NCI-H1417 treated with DMSO at 0.1 percent for 48 hours (cell line): Measurements from ENCODE around the gene NTNG1.
"Not testable (repeated sequence)": the region's sequence is repeated elsewhere in the genome, so short reads cannot be mapped to it uniquely, and the experiment has no call there.

Source experiments
- DNase-seq: peaks from one replicate; lab custom pipeline; 2025; lab: John Stamatoyannopoulos, UW

Gene NTNG1

DNA sequence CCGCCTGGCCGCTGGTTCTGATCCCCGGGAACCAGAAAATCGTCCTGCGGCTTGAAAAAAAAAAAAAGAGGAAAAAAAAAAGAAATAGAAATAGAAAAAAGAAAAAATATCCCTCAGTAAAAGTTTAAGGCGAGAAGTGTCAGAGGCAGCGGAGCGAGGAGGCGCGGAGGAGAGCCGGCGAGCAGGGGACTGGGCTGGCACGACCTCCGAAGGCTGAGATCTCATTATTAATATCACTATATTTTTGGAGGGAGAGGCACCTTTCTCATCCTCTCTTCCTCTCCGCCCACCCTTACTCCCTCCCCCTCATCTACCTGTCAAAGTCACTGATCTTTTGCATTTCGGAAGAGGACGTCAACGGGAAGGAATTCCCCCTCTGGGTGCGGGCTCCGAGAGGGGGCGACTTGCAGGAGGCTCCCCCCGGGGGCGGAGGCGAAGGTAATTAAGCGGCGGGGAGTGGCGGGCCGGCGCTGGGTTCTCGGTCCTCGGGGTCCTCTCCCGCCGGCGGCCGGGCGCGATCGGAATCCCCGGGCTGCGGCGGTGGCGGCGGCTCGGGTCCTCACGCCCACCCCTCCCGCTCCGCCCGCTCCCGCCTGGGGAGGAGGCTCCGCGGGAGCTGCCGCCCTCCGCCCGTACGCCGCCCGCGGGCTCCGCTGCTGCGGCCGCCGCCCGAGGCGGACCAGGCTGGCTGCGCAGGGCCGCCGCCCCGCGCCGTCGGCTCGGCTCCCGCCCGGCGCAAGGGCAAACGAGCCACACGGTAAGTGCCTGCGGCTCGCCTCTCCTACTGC lies at the start of gene NTNG1:
Gene NTNG1 (plus strand): TSS at position 337 of the 788 bp plus-strand sequence.
- DNase-seq, result no peak

DNA sequence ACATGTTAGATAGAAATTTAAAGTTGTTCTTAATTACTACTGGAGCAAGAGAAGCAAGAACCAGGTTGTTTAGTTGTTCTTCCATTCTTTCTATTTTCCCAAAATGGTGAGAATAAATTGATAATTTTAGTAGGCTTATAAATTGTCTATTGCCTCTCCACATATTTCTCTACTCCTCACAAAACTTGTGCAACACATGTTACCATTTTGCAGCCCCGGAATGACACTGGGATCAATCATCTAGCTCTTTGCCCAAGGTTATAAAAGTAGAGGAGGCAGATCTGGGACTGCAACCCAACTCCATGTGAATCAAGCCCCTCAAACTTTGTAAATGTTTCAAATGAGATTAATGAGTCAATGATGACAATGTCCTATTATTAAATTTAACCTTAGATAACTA lies 49.4 kb upstream of the NTNG1 start:
- no peak for DNase-seq

DNA sequence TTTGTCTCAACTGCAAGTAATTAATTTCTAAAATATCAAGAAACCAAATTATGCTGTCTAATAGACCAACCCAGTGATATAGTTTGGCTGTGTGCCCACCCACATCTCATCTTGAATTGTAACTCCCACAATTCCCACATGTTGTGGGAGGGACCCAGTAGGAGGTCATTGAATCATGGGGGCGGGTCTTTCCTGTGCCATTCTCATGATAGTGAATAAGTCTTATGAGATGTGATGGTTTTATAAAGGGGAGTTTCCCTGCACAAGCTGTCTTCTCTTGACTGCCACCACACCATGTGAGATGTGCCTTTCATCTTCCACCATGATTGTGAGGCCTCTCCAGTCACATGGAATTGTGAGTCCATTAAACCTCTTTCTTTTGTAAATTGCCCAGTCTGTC lies 47.4 kb upstream of the NTNG1 start:
- DNase-seq, result not testable (repeated sequence)

DNA sequence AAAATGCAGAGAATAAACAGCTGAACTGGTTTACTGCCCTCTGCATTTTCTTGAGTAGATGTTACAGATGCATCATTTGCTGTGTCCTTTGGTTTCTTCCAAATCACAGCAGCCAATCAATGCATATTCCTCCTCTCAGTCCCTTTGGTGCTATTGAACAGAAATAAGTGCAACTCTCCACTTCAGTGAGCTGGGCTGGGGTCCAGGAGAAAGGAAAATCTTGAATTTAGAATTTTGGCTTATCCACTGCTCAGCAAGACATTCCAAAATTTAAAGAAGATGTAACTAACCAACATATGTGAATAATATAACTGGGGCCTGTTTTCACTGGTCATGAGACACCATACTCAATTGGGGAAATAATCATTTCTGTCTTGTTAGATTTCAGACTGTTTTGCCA lies 45.2 kb upstream of the NTNG1 start:
- no peak for DNase-seq

DNA sequence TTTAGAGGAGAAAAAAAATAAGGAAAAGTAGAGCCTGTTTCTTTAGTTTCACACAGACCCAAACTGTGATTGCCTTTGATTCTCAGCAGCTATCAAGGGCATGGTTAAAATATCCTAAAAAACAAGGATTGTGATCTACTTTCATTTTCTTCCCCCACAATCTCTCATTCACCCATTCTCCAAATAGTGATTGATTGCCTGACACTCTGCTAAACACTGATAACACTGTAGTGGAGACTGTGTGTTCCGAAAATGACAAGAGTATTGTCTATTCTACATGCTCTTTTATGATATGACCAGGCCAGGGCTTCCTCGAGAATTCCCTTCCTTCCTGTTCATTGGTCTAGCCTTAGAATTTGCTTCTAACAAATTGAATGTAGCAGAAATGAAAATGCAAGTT lies 44.1 kb upstream of the NTNG1 start:
- no peak for DNase-seq

DNA sequence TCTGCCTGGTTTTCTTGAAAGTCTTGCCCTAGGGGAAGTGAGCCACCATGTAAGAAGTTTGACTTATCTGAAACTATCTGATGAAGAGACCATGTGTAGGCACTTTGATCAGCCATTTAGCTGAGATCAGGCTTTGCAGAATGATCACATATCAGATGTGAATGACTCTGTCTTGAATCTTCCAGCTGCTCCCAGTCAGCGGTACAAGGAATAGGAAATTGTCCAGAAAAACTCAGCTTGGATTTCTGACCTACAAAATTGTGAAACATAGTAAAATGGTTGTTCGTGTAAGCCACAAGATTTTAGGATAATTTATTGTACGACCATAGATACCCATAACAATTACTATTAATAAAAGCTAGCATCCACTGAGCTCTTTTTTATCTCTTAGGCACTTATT lies 41.9 kb upstream of the NTNG1 start:
- DNase-seq, result no peak

DNA sequence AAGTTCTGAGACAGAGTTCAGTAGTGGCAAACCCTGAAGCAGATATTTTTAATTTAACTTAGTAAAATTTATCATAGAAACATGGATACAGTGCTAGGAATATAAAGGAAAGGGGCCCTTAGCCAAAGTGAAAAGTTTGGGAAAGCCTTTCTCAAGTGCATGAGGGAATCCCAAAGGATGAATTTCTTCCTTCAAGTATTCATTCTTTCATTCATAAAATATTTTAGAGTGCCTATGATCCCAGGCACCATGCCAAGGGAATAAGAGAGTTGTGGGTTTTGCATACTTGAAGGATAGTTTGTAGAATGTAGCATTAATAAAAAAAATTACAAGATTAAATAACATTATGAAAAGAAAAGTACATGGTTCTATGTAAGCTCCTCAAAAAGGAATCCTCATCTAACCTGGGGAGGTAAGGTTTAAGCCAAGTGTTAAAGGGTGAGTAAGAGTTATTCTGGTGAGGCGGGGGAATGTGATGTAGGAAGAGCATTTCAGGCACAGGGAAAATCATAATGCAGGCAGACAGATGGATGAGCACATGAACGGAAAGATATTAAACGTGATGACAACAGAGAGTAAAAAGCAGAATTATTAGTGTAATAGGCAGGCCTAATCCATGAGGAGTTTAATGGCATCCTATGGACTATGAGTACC lies 40.4 kb upstream of the NTNG1 start:
- no peak for DNase-seq

DNA sequence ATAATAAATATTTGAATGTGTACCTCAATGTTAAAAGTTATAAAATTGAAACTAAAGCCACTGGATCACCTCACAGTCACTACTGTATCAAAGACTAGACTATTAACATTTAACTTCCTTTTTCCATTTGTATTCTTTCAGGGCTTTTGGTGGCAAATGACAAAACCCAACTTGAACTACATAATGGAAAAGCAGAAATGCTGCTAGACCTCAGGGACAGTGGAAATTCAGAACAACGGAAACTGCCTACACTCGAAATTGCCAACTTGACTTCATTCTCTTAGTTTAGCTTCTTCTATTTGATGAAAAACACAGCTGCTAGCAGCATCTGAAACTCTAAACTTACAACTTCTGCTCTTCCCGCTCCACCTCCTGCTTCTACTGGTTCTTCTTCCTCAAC lies 34.9 kb upstream of the NTNG1 start:
- no peak for DNase-seq

DNA sequence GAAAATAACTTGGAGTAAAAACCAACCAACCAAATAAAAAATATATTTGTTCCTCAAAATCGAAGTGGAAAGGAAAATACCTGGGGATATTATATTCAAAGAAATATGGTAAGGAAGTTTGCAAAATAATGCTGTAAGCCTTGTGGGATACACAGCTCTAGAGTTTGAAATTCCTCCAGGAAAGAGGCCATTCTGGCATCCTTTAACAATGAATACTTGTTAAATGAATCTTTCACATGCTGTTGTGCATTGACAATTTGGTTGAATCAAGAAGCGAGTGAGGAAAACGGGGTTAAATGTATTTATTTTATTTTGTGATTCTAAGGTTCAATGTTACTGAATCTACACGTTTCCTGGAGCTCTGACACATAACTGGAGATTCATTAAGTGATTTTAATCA lies 30.5 kb upstream of the NTNG1 start:
- DNase-seq, result no peak

DNA sequence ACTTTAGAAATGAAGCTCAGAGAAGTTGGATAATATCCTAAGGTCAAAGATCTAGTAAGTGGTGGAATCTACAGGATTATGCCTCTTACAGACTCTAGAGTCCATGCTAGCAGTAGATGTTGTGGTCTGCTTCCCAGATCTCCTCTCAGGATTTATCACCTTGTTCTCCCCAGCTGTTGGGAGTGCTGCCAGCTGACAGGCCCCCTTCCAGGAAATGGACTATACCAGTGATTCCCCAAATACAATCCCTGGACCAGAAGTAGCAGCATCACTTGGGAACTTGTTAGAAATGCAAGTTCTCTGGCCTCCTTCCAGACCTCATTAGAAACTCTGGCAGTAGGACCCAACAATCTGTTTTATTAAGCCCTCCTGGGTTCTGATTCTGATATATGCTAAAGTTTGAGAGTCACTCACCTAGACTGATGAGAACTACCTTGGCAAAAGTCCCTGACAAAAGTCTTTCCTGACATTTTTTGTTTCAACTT lies 24.5 kb upstream of the NTNG1 start:
- DNase-seq, result no peak

DNA sequence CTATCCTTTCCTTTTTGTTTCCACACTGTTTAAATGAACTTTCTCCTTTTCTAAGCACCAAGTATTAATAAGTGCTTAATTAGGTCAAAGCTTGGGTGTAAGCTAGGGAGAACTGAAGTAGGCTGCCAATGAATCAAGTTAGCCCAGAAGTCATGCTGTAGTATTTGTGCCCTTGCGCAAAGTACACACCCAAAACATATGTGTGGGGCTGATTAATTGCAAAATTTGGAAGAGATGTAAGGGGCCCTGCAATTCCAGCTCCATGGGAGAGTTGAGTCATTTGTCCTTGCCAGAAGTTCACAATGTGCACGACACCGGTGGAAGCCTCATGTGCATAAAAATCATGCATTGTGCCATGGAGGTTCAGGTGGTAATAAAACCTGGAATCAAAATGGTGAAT lies 18.6 kb upstream of the NTNG1 start:
- no peak for DNase-seq

DNA sequence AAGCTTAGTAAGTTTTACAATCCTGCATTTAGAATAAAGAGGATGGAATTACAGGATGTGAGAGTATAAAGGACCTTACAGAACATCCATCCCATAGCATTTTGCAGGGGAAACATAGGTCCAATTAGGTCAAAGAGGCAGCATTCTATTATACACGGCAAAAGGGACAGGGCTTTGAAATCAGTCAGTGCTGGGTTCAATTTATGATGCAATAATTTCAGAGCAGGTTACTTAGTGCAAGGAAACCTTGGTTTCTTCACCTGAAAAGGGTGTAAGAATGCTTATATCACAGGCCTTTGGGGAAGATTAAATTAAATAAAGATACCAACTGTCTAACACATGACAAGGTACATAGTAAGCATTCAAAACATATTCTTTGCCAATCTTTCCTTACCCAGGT lies 17.1 kb upstream of the NTNG1 start:
- no peak for DNase-seq

DNA sequence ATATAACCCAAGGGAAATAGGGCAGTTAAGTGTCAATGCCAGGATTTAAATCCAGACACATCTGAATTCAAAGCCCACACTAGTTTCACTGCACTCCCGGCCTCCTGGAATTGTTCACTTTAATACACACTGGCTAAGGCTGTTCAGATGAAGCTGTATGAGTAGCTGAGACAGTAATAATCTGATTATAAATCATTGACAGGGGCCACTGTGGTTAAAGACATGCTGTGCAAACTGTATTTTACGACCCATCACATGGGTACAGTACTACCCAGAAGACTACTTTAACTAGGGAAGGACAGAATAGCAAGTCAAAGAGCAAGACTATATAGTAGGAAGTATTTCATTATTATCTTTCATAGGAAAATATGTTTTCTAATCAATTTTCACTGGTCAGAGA lies 16.1 kb upstream of the NTNG1 start:
- DNase-seq, result no peak

DNA sequence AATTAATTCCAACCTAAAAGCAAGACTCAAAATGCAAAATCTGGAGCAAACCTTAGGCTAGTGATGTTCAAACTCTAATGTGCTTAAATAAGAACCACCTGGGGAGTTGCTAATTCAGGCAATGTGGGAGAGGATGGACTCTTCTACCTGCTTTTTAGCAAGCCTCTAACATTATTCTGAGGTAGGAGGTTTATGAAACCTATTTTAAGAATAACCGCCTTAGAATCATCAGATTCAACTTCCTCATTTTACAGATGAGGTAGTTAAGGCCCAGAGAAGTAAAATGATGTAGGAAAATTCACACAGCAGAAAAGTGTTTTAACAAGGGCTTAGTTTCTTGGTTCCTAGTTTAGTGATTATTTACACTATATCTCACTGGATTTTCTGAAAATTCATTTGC lies 8.6 kb upstream of the NTNG1 start:
- DNase-seq, result no peak

DNA sequence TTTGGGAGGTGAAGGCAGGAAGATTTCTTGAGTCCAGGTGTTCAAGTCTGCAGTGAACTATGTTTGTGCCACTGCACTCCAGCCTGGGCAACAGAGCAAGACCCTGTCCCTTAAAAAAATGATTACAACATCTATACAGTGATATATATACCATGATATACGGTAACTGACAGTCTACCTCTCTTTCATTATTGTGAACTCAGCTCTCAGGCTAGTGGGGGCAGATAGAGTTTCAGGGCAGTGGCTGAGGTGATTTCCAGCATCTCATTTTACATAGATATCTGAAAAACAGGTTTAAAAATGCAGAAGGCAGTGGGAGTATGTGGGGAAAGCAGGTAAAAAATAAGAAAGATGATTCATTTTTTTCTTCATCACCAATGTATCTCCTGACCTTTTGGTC lies 8.1 kb upstream of the NTNG1 start:
- no peak for DNase-seq

DNA sequence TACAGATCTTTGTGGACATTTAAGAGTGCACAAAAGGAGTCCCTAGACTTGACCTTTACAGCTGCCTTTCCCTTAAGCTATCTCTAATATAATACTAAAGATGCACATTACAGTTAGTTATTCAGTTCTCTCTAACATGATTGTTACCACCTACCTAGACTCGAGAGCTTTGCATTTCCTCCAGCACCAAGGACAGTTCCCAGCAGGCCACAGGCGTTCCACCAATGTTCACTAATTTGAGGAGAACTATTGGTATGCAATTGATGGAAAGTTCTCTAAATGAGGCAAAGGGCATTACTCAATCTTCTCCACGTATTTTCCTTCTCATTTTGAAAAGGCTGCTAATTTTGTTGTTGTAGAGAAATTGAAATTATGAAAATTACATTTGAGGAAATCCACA lies 5.4 kb upstream of the NTNG1 start:
- no peak for DNase-seq

DNA sequence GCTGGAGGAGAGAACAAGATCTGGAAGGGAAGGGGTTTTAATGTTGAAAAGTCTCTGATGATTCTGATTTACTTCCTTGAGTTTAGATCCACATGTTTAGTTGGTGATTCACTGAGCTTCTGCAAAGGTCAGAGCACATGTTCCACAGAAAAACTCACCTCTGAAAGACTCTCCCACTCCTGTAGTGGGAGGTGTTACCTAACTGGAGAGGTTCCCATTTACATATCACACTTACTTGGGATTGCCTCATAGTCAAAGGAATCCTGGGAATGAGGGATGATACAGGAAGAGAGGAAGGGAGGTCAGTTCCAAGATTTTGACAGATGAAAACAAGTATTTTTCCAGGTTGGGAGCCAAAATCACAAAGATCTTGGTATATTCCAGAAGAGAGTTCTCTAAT lies 2.7 kb upstream of the NTNG1 start:
- no peak for DNase-seq

DNA sequence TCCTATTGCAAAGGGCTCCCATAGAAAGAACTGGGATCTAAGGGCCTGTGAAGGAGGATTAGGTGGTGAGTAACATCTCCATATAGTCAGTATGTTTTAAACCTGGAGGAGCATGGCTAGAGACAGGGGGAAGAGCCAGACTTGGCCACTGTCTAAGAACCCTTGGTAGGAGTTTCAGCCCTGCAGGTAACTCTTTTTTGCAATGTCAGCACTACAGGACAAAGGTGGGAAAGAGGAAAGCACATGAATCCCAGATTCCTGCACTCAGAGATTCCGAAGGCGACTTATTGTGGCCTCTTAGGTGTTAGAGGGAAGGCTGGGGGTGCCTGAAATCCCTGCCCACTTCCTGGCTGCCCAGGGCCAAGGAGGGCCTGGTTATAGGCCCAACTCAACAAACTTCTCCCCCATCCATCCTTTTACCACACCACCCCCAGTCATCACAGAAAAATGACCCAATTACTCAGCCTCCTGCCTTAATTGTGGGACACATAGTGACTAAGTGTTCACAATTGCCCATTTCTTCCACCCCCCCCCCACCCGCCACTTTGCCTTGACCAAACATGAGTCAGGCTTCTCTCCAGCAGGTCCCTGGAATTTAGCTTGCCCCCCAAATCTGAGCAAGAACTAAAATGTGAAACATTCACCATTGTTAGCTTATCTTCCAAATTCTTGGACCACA lies 1.9 kb upstream of the NTNG1 start:
- no peak for DNase-seq

DNA sequence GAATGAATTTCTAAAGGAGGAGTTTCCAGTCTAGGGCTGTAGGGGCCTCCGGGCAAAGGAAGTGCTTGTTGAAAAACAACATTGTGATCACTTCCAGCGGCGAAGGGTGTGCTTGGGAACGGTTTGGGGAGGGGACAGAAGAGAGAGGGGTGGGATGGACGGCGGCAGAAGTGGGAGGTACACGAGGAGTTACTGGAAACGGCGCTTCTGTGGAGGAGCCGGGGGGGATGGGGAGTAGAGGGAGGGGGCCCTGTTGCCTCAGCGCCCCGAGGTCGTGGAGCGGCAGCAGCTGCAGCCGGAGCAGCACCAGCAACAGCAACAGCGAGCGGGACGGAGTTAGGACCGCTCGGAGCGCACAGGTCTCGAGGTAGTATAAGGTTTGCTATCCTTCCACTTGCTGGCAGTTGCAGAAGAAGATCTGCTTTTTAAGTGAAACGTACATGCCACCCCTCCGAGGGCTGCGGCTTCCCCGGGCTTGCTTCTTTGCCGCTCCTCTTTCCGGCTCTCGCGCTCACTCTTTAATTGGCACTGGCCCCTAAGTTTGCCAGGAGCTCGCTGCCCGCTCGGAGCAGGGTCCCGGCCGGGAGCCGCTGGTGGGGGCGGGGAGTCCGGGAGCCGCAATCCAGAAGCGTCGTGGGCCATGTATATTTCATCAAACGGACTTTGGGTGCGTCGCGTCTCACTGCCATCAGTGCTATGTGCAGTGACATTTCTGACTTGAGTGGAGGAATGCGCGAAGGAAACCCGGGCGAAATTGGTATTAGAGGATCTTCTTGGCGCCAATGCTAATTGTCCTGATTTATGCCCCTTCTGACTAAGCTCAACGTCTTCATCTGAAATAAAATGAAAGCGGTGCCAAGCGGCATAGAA lies 771 bp upstream of the NTNG1 start:
- DNase-seq, result no peak

DNA sequence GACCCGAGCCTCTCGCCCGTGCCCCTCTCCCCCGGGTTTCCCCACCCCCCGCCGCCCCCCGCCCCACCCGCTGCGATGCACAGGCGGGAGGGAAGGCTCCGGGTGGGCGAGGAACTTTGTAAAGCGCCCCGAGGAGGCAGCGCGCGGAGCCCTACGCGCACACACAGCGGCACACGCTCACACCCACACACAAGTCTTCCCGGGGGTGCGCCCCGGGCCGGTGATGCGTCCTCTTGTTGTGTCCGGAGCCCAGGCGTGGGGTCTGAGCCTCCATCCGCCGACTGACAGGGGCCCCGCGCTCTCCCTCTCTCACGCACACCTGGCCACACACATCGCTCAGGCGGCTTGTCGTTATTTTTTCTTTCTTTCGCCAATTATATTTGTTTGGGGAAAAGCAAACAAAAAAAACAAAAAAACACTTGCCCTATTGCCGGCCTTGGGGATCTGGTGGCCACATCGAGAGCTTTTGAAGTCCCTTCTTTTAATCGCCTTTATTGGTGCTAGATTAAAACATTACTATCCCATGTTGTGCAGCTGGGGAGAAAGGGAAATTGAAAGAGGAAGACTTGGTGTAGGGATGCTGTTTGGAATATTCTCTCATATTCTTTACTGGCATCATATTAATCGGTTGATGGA lies 770 bp downstream of the NTNG1 start:
- no peak for DNase-seq

DNA sequence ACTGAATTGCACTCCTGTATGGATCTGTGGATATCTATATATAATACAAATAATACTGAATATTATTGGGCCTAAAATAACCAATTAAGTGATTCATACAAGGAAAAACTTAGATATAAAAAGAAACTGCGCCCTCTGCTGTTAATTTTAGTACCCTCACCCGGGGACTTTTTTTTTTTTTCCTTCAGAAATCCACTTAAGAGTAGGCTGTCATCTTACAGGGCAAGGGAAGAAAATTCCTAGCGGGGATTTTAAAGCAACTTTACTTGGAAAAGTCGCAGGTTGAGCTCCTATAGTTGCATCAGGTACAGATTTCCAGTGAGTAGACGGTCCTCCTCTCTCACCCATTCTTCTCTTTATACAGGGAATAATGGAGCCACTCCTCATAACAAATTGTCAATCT lies 1.3 kb downstream of the NTNG1 start:
- DNase-seq, result peak; percentile 64

DNA sequence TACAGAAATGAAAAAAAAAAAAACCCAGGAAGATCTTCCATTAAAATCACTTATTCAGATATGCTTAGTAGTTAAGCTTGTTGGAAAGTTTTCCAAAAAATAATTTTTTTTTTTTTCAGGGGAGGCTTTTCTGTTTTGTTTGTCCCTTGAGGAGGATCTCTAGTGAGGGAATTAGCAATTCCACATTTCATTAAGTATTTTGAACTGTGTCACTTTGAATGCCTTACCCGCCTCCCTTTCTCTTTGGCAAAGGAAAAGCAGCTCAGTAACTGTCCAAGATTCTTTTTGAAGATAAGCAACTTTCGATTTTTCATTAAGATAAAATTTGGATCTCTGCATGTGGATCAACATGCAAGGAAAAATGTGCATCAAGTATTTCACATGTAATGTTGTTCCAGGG lies 1.8 kb downstream of the NTNG1 start:
- DNase-seq, result no peak
